Measurements from ENCODE around the gene LCE3D.
"Not testable (repeated sequence)": the region's sequence is repeated elsewhere in the genome, so short reads cannot be mapped to it uniquely, and the experiment has no call there.

LCE3D gene

DNA sequence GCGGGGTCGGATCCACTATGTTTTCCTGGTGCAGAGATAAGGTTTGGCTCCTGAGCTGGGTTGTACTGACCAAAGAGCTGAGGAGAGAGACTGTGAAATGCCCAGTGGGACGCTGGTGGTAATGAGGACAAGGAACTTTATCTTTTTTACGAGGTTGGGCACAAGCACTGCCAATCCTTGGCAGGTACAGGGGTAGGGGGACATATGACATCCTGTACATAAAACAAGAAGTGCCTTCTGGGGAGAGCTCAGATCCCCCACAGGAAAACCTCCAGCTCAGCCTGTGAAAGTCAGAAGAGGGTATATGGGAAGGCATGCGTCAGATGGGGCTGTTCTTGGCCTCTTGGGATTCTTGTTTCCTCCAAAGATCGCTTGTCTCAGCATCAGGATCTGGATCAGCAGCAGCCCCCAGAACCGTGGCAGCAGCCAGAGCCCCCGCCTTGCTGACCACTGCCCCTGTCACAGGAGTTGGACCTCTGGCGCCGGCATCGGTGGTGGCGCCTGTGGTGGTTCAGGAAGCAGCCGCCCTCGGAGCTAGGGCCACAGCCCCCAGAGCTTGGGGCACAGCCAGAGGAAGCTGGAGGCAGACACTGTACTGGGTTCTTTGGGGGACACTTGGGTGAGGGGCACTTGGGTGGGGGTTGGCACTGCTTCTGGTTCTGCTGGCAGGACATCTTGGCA lies 14.6 kb downstream of the LCE3D start:
- no peak for DNase-seq (ENCODE audit: extremely low read depth, low read depth)
- TF ChIP-seq, protein P1, sequence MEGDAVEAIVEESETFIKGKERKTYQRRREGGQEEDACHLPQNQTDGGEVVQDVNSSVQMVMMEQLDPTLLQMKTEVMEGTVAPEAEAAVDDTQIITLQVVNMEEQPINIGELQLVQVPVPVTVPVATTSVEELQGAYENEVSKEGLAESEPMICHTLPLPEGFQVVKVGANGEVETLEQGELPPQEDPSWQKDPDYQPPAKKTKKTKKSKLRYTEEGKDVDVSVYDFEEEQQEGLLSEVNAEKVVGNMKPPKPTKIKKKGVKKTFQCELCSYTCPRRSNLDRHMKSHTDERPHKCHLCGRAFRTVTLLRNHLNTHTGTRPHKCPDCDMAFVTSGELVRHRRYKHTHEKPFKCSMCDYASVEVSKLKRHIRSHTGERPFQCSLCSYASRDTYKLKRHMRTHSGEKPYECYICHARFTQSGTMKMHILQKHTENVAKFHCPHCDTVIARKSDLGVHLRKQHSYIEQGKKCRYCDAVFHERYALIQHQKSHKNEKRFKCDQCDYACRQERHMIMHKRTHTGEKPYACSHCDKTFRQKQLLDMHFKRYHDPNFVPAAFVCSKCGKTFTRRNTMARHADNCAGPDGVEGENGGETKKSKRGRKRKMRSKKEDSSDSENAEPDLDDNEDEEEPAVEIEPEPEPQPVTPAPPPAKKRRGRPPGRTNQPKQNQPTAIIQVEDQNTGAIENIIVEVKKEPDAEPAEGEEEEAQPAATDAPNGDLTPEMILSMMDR (IDR thresholded peaks at IDR 0.05; ENCODE audit: low read depth, low read length, missing control alignments): no peak
- no peak overlapping the region for H3K4me3 ChIP-seq (replicated peaks; ENCODE audit: low read depth, low read length)

DNA sequence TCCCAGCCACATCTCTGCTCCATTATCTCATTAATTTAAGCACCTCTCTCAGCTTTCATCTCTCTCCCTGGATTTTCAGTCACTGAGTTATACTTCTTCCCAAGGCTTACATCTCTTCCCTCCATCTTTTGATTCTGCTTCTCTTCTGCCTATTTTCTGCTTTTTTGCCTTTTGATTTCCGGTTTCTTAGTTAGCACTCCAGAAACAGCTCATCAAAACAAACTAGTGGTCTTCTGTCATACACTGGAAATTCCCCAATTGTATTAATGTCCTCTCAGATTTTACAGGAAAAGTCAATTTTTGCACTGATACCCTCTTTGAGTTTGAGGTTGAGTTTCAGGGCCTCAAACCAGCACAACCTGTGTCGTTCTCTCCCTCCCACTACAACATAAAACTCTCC lies 15.2 kb downstream of the LCE3D start:
- H3K4me3 ChIP-seq (replicated peaks; ENCODE audit: low read depth, low read length): no peak overlapping the region
- DNase-seq (ENCODE audit: extremely low read depth, low read depth): no peak
- TF ChIP-seq, protein P1 (IDR thresholded peaks at IDR 0.05; ENCODE audit: low read depth, low read length, missing control alignments): no peak

DNA sequence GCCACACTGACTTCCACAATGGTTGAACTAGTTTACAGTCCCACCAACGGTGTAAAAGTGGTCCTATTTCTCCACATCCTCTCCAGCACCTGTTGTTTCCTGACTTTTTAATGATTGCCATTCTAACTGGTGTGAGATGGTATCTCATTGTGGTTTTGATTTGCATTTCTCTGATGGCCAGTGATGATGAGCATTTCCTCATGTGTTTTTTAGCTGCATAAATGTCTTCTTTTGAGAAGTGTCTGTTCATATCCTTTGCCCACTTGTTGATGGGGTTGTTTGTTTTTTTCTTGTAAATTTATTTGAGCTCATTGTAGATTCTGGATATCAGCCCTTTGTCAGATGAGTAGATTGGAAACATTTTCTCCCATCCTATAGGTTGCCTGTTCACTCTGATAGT lies 32.0 kb downstream of the LCE3D start:
- DNase-seq (ENCODE audit: extremely low read depth, low read depth); H3K4me3 ChIP-seq (replicated peaks; ENCODE audit: low read depth, low read length): not testable (repeated sequence)

DNA sequence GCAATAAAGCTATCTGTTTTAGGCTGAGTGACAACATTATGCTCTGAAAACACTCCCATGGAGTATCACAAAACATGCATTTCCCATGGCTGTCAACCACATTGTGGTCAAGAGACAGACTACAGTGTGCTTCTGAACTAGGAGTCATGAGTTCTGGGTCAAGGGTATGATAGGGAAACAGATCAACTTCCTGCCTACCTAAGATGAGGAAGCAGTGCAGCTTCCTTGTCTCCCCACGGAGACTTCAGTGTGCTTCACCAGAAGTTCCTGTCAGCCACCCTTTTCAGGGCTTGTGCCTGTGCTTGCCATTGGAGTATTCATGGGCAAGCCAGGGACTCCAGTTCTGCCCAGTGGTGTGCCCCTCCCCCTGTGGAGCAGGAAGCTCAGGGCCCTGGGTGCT lies 33.6 kb downstream of the LCE3D start:
- no peak for DNase-seq (ENCODE audit: extremely low read depth, low read depth)
- H3K4me3 ChIP-seq (replicated peaks; ENCODE audit: low read depth, low read length): no peak overlapping the region
- TF ChIP-seq, protein P1 (IDR thresholded peaks at IDR 0.05; ENCODE audit: low read depth, low read length, missing control alignments): no peak

DNA sequence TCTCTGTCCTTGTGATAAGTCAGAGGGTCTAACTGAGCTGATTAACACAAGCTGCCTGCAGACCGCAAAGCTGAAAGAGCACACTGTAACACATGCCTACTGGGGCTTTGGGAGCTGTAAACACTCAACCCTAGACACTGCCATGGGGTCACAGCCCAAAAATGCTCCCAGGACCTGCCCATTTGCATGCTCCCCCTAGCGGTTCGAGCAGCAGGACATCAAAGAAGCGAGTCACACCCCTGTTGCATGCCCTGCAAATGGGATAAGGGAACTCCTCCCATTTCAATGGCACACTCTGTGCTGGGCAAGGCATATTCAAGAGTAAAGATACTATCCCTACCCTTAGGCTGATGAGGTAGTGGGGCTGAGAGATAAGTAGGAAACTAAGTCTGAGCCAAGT lies 36.5 kb downstream of the LCE3D start:
- TF ChIP-seq, protein P1 (IDR thresholded peaks at IDR 0.05; ENCODE audit: low read depth, low read length, missing control alignments): no peak

DNA sequence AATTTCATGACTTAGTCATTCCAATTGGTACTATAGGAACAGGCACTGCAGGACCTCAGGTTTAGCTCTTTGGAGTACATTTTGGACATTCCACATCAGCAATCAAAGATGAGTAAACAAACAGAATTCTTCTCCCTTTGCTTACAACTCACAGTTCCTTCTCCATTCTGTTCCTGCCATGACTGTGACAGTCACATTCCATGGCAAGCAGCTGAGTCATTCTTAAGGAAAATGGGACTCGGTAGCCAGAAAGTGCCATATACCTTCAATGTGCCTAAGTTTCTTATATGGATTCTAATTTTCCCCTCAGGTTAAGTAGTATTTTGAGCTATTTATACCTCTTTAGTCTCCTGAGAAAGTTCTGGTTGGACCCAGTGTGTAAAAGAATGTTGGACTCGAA lies 40.4 kb downstream of the LCE3D start:
- TF ChIP-seq, protein P1 (IDR thresholded peaks at IDR 0.05; ENCODE audit: low read depth, low read length, missing control alignments): no peak
- DNase-seq (ENCODE audit: extremely low read depth, low read depth): no peak
- H3K4me3 ChIP-seq (replicated peaks; ENCODE audit: low read depth, low read length): no peak overlapping the region

More for the DNA sequence above, 36.5 kb downstream of the LCE3D start:
- H3K4me3 ChIP-seq (replicated peaks; ENCODE audit: low read depth, low read length): no peak overlapping the region
- DNase-seq (ENCODE audit: extremely low read depth, low read depth): no peak

DNA sequence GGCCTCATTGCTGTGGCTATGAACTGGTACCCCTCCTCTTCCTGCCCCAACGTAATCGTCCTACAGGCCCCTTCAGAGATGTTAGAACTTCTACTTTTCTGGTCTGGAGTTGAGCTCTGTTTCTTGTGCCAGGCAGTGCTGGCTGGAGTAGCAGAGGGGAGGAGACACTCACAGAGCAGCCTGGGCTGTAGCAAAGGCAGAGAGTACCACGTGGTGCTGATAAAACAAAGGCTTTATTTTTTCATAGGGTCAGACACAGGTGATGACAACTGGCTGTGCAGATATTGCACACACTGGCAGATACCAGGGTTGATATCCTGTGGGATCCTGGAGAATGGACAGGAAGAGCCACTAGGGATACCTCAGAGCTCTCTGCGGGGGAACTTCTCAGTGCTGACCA lies 42.8 kb downstream of the LCE3D start:
- H3K4me3 ChIP-seq (replicated peaks; ENCODE audit: low read depth, low read length): no peak overlapping the region
- TF ChIP-seq, protein P1 (IDR thresholded peaks at IDR 0.05; ENCODE audit: low read depth, low read length, missing control alignments): no peak
- no peak for DNase-seq (ENCODE audit: extremely low read depth, low read depth)

Data from HFF-Myc (cell line).